SK-N-SH treated with all-trans-retinoic acid at 6 μM for 48 hours (cell line): ENCODE data around the gene MAP1B.
A peak's percentile ranks its signal among the peaks of the same experiment; 100 is the strongest.

Experiments used
- ATAC-seq: fragments of 200-7000 bp; cut with Tn5 transposase; 3 replicates; pipeline ENCODE4 v1.9.1; 2020; ENCODE audit warnings: mild to moderate bottlenecking, moderate library complexity
- BACH2 ChIP-seq: fragments of 250-450 bp; sonication (Bioruptor Pico); IDR thresholded peaks from 2 replicates; pipeline ENCODE4 v1.9.0; 2021; ENCODE audit warnings: mild to moderate bottlenecking, borderline replicate concordance
- CSDC2 ChIP-seq: fragments of 250-450 bp; sonication (Bioruptor Pico); IDR thresholded peaks from 2 replicates; pipeline ENCODE4 v1.5.0; 2020; ENCODE audit warnings: mild to moderate bottlenecking, moderate library complexity
- ESRRG ChIP-seq: fragments of 250-450 bp; sonication (Bioruptor Pico); IDR thresholded peaks from 2 replicates; pipeline ENCODE4 v1.6.1; 2021; ENCODE audit warnings: mild to moderate bottlenecking
- GLIS3 ChIP-seq: fragments of 250-450 bp; sonication (Bioruptor Pico); IDR thresholded peaks from 2 replicates; pipeline ENCODE4 v1.5.0; 2020; ENCODE audit warnings: mild to moderate bottlenecking, moderate library complexity
- ISL1 ChIP-seq: fragments of 250-450 bp; sonication (Bioruptor Pico); IDR thresholded peaks from 2 replicates; pipeline ENCODE4 v2.1.2; 2022; ENCODE audit warnings: mild to moderate bottlenecking, moderate library complexity
- OSR1 ChIP-seq: fragments of 250-450 bp; sonication (Bioruptor Pico); IDR thresholded peaks from 2 replicates; pipeline ENCODE4 v1.8.0; 2022; ENCODE audit warnings: moderate library complexity, mild to moderate bottlenecking, inconsistent platforms
- POU6F1 ChIP-seq: fragments of 250-450 bp; sonication (Bioruptor Pico); IDR thresholded peaks from 2 replicates; pipeline ENCODE4 v1.8.0; 2021; ENCODE audit warnings: low read depth, mild to moderate bottlenecking, moderate library complexity, borderline replicate concordance
- RARB ChIP-seq: fragments of 250-450 bp; sonication (Bioruptor Pico); IDR thresholded peaks from 2 replicates; pipeline ENCODE4 v1.8.0; 2021; ENCODE audit warnings: mild to moderate bottlenecking, moderate library complexity
- SNAI2 ChIP-seq: fragments of 250-450 bp; sonication (Bioruptor Pico); IDR thresholded peaks from 2 replicates; pipeline ENCODE4 v1.5.0; 2020; ENCODE audit warnings: mild to moderate bottlenecking, moderate library complexity
- TCF4 ChIP-seq: fragments of 250-450 bp; sonication (Bioruptor Pico); IDR thresholded peaks from 2 replicates; pipeline ENCODE4 v1.8.0; 2021; ENCODE audit warnings: mild to moderate bottlenecking, moderate library complexity, borderline replicate concordance
- TOX ChIP-seq: fragments of 250-450 bp; sonication (Bioruptor Pico); IDR thresholded peaks from 2 replicates; pipeline ENCODE4 v1.8.0; 2021; ENCODE audit warnings: mild to moderate bottlenecking, moderate library complexity, borderline replicate concordance
- TSHZ2 ChIP-seq: fragments of 250-450 bp; sonication (Bioruptor Pico); IDR thresholded peaks from 2 replicates; pipeline ENCODE4 v1.5.0; 2020; ENCODE audit warnings: mild to moderate bottlenecking, moderate library complexity
- ZC3H10 ChIP-seq: fragments of 250-450 bp; sonication (Bioruptor Pico); IDR thresholded peaks from 2 replicates; pipeline ENCODE4 v1.5.1; 2021; ENCODE audit warnings: mild to moderate bottlenecking, moderate library complexity
- ZFP3 ChIP-seq: fragments of 250-450 bp; sonication (Bioruptor Pico); IDR thresholded peaks from 2 replicates; pipeline ENCODE4 v1.5.0; 2020; ENCODE audit warnings: mild to moderate bottlenecking, moderate library complexity
- ZFP30 ChIP-seq: fragments of 450-650 bp; formaldehyde crosslinking; IDR thresholded peaks from 2 replicates; pipeline ENCODE4 v1.5.0; 2022; ENCODE audit warnings: mild to moderate bottlenecking, moderate library complexity
- ZNF70 ChIP-seq: fragments of 450-650 bp; formaldehyde crosslinking; IDR thresholded peaks from 2 replicates; pipeline ENCODE4 v1.5.0; 2020; ENCODE audit warnings: mild to moderate bottlenecking, moderate library complexity
- ZNF8 ChIP-seq: fragments of 450-650 bp; formaldehyde crosslinking; IDR thresholded peaks from 2 replicates; pipeline ENCODE4 v1.5.0; 2020; ENCODE audit warnings: mild to moderate bottlenecking, moderate library complexity
- TF ChIP-seq, protein P1 (sequence below): fragments of 250-450 bp; sonication (Bioruptor Pico); IDR thresholded peaks from 2 replicates; pipeline ENCODE4 v1.5.1; 2021; ENCODE audit warnings: mild to moderate bottlenecking, moderate library complexity
- TF ChIP-seq, protein P2 (sequence below): fragments of 250-450 bp; sonication (Bioruptor Pico); IDR thresholded peaks from 2 replicates; pipeline ENCODE4 v1.8.0; 2020; ENCODE audit warnings: mild to moderate bottlenecking, moderate library complexity, borderline replicate concordance
- TF ChIP-seq, protein P3 (sequence below): fragments of 250-450 bp; sonication (Bioruptor Pico); IDR thresholded peaks from 2 replicates; pipeline ENCODE4 v1.5.1; 2020; ENCODE audit warnings: low read depth, mild to moderate bottlenecking, moderate library complexity

MAP1B gene

GRCh38 chr5:72205431-72206009 is 98.2 kb downstream of the MAP1B start:
- no peak for TF ChIP-seq ISL1 (CRISPR knock-in tag)
- no peak for TF ChIP-seq ESRRG (CRISPR knock-in tag)
- peak; percentile 31 for ATAC-seq

- no peak for ATAC-seq
- no peak for TF ChIP-seq TCF4 (CRISPR knock-in tag)
- TF ChIP-seq, all 23 proteins: peak for 0
Measured at GRCh38 chr5:72206160-72206559, 98.9 kb downstream of the MAP1B start.

GRCh38 chr5:72206994-72207393 is 99.7 kb downstream of the MAP1B start:
- TF ChIP-seq SNAI2 (CRISPR knock-in tag) (no peak), ISL1 (CRISPR knock-in tag) (no peak), OSR1 (no peak), POU6F1 (CRISPR knock-in tag) (no peak), ZFP30 (no peak), ZNF8 (CRISPR knock-in tag) (no peak), BACH2 (CRISPR knock-in tag) (no peak), ZNF70 (CRISPR knock-in tag) (no peak), RARB (CRISPR knock-in tag) (no peak), TSHZ2 (CRISPR knock-in tag) (no peak)
- TF ChIP-seq, protein P1, sequence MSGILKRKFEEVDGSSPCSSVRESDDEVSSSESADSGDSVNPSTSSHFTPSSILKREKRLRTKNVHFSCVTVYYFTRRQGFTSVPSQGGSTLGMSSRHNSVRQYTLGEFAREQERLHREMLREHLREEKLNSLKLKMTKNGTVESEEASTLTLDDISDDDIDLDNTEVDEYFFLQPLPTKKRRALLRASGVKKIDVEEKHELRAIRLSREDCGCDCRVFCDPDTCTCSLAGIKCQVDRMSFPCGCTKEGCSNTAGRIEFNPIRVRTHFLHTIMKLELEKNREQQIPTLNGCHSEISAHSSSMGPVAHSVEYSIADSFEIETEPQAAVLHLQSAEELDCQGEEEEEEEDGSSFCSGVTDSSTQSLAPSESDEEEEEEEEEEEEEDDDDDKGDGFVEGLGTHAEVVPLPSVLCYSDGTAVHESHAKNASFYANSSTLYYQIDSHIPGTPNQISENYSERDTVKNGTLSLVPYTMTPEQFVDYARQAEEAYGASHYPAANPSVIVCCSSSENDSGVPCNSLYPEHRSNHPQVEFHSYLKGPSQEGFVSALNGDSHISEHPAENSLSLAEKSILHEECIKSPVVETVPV (CRISPR knock-in tag) = no peak
- TF ChIP-seq, protein P2, sequence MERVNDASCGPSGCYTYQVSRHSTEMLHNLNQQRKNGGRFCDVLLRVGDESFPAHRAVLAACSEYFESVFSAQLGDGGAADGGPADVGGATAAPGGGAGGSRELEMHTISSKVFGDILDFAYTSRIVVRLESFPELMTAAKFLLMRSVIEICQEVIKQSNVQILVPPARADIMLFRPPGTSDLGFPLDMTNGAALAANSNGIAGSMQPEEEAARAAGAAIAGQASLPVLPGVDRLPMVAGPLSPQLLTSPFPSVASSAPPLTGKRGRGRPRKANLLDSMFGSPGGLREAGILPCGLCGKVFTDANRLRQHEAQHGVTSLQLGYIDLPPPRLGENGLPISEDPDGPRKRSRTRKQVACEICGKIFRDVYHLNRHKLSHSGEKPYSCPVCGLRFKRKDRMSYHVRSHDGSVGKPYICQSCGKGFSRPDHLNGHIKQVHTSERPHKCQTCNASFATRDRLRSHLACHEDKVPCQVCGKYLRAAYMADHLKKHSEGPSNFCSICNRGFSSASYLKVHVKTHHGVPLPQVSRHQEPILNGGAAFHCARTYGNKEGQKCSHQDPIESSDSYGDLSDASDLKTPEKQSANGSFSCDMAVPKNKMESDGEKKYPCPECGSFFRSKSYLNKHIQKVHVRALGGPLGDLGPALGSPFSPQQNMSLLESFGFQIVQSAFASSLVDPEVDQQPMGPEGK (CRISPR knock-in tag) = no peak
- TF ChIP-seq, protein P3, sequence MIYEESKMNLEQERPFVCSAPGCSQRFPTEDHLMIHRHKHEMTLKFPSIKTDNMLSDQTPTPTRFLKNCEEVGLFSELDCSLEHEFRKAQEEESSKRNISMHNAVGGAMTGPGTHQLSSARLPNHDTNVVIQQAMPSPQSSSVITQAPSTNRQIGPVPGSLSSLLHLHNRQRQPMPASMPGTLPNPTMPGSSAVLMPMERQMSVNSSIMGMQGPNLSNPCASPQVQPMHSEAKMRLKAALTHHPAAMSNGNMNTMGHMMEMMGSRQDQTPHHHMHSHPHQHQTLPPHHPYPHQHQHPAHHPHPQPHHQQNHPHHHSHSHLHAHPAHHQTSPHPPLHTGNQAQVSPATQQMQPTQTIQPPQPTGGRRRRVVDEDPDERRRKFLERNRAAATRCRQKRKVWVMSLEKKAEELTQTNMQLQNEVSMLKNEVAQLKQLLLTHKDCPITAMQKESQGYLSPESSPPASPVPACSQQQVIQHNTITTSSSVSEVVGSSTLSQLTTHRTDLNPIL (CRISPR knock-in tag) = no peak
- ATAC-seq = no peak

- no peak for ATAC-seq
- TF ChIP-seq OSR1 (no peak), TOX (CRISPR knock-in tag) (no peak), SNAI2 (CRISPR knock-in tag) (no peak), ZNF70 (CRISPR knock-in tag) (no peak), CSDC2 (CRISPR knock-in tag) (no peak), ISL1 (CRISPR knock-in tag) (no peak), ZC3H10 (CRISPR knock-in tag) (no peak), GLIS3 (no peak), ZFP3 (no peak), TSHZ2 (CRISPR knock-in tag) (no peak)
- TF ChIP-seq, protein P3 (CRISPR knock-in tag) = no peak
Measured at GRCh38 chr5:72208324-72208926, 101.2 kb downstream of the MAP1B start.
